Measurements from ENCODE around the gene RAB30.
A peak's percentile ranks its signal among the peaks of the same experiment; 100 is the strongest.

The RAB30 gene

GRCh38 chr11:83070044-83070701 is 1.5 kb downstream of the RAB30 start:
- DNase-seq, result no peak

- DNase-seq, result no peak
These were observed 2.2 kb downstream of the RAB30 start for GRCh38 chr11:83069441-83070043.

GRCh38 chr11:83068568-83068967 is 3.1 kb downstream of the RAB30 start:
- DNase-seq, result no peak

- no peak for DNase-seq
These were observed 7.7 kb downstream of the RAB30 start for GRCh38 chr11:83064011-83064410.

- no peak for DNase-seq
These were observed 8.5 kb downstream of the RAB30 start for GRCh38 chr11:83063073-83063754.

GRCh38 chr11:83061883-83062282 is 9.8 kb downstream of the RAB30 start:
- no peak for DNase-seq

GRCh38 chr11:83060965-83061364 is 10.7 kb downstream of the RAB30 start:
- no peak for DNase-seq

GRCh38 chr11:83057721-83058120 is 14.0 kb downstream of the RAB30 start:
- no peak for DNase-seq

GRCh38 chr11:83056611-83057010 is 15.1 kb downstream of the RAB30 start:
- DNase-seq, result no peak

GRCh38 chr11:83056204-83056603 is 15.5 kb downstream of the RAB30 start:
- no peak for DNase-seq

- no peak for DNase-seq
These were observed 16.8 kb downstream of the RAB30 start for GRCh38 chr11:83054904-83055380.

- DNase-seq, result peak; percentile 36
These were observed 17.7 kb downstream of the RAB30 start for GRCh38 chr11:83054001-83054400.

GRCh38 chr11:83051760-83052671 is 19.7 kb downstream of the RAB30 start:
- no peak for DNase-seq

GRCh38 chr11:83047515-83048225 is 24.0 kb downstream of the RAB30 start:
- DNase-seq, result no peak

- DNase-seq, result no peak
These were observed 25.0 kb downstream of the RAB30 start for GRCh38 chr11:83046621-83047172.

- no peak for DNase-seq
These were observed 26.6 kb downstream of the RAB30 start for GRCh38 chr11:83044958-83045712.

- DNase-seq, result no peak
These were observed 28.6 kb downstream of the RAB30 start for GRCh38 chr11:83042964-83043711.

- no peak for DNase-seq
These were observed 30.6 kb downstream of the RAB30 start for GRCh38 chr11:83041126-83041525.

- no peak for DNase-seq
These were observed 32.1 kb downstream of the RAB30 start for GRCh38 chr11:83039566-83039965.

- no peak for DNase-seq
These were observed 33.8 kb downstream of the RAB30 start for GRCh38 chr11:83037877-83038276.

GRCh38 chr11:83036701-83037100 is 35.0 kb downstream of the RAB30 start:
- no peak for DNase-seq

All from hematopoietic multipotent progenitor cell treated with erythropoietin and hydrocortisone succinate and interleukin-3 and kit ligand, for 8 days (in vitro differentiated cells).